A673 (cell line): ENCODE measurements around the gene PLXDC2.

Source experiments
- CTCF ChIP-seq: fragments of 300-800, 200-600 bp; sonication (generic); conservative IDR thresholded peaks from 2 replicates; pipeline ENCODE4 v1.5.1; 2017; ENCODE audit warnings: low read depth, mild to moderate bottlenecking, antibody characterized with exemption, low read length, moderate library complexity, mixed read lengths
- EZH2 ChIP-seq: fragments of 200-600 bp; sonication (generic); IDR thresholded peaks from 2 replicates; pipeline ENCODE4 v1.6.1; 2017; ENCODE audit warnings: borderline replicate concordance, low read depth, mild to moderate bottlenecking, mixed read lengths, antibody characterized with exemption, low read length; ENCODE audit not compliant: poor library complexity, severe bottlenecking

- no peak for TF ChIP-seq CTCF
- TF ChIP-seq EZH2: no peak
These were observed 455.3 kb downstream of the PLXDC2 start for GRCh38 chr10:20271490-20271889.
